Dendritic cell treated with granulocyte-macrophage colony-stimulating factor and Interleukin-4, amounts not matched to agents 40 ng/mL and 50 ng/mL, for 4 days (primary cell): ENCODE results near the gene CUBN.

Experiments used
- H3K27ac Mint-ChIP-seq: one replicate; pipeline ENCODE4 v1.8.0; 2022; ENCODE audit warnings: mild to moderate bottlenecking, mixed read lengths
- H3K27me3 Mint-ChIP-seq: one replicate; pipeline ENCODE4 v1.8.0; 2022; ENCODE audit warnings: mild to moderate bottlenecking, mixed read lengths
- H3K36me3 Mint-ChIP-seq: one replicate; pipeline ENCODE4 v1.8.0; 2022; ENCODE audit warnings: low read depth, mixed read lengths
- H3K4me1 Mint-ChIP-seq: one replicate; pipeline ENCODE4 v1.8.0; 2022; ENCODE audit warnings: low read depth, mixed read lengths
- H3K4me3 Mint-ChIP-seq: one replicate; pipeline ENCODE4 v1.8.0; 2022; ENCODE audit warnings: mild to moderate bottlenecking, moderate library complexity, mixed read lengths
- H3K9me3 Mint-ChIP-seq: one replicate; pipeline ENCODE4 v1.8.0; 2022; ENCODE audit warnings: mixed read lengths
- intact Hi-C: fragments of 100-400 bp; cut with micrococcal nuclease; formaldehyde crosslinking; loops from one replicate; pipeline ENCODE4 v1.15.0; 2022

The CUBN gene

DNA sequence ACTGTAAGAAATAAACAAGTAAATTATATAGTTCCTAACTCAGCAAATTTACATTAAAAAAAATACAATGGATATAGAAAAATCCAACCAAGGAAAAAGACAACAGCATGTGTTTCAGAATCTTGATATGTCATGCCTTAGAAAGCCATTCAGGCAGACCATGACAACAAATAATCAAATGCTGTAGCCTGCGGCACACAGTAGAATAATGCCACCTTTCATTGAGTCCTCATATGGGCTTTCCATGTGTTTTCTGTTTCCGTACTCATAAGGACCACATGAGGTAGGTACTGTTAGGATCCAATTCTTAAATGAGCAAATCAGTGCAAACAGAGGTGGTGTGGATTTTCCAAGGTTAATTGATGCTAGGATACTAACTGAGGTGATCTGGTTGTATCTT is 138.6 kb downstream of the CUBN start:
- Mint-ChIP-seq H3K36me3 (no peaks in the 10 kb centered on the region), H3K4me3 (no peak overlapping the region), H3K27ac (no peak overlapping the region), H3K9me3 (no peaks in the 10 kb centered on the region), H3K4me1 (peaks cover 4% of the 10 kb centered on the region), H3K27me3 (no peaks in the 10 kb centered on the region)
- intact Hi-C loops, result no loop called here

DNA sequence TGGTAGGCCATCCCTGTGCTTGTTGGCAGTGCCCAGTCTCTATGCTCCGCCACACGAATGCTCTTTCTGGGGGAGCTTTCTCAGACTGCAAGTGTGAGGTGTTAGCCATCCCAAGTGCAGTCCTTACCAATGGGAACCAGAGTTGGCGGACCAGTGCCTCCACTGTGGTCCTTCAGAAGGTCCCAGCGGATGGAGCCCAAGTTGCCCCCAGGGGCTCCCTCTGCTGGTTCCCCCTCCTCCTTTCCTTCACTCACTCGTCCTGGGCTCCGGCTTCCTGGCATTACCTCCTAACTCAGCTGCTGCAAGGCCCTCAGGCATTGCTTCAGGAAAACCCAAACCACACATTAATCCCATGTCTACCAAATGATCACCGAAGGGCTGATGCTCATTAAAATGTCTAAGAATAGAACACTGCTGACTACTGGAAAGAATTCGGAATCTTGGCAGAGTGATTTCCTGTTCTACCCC is 139.8 kb downstream of the CUBN start:
- H3K4me1 Mint-ChIP-seq, result no peaks in the 10 kb centered on the region
- H3K36me3 Mint-ChIP-seq, result no peaks in the 10 kb centered on the region
- intact Hi-C loops, result no loop called here
- no peak overlapping the region for H3K4me3 Mint-ChIP-seq
- no peaks in the 10 kb centered on the region for H3K9me3 Mint-ChIP-seq
- H3K27me3 Mint-ChIP-seq, result no peaks in the 10 kb centered on the region
- H3K27ac Mint-ChIP-seq, result no peak overlapping the region

DNA sequence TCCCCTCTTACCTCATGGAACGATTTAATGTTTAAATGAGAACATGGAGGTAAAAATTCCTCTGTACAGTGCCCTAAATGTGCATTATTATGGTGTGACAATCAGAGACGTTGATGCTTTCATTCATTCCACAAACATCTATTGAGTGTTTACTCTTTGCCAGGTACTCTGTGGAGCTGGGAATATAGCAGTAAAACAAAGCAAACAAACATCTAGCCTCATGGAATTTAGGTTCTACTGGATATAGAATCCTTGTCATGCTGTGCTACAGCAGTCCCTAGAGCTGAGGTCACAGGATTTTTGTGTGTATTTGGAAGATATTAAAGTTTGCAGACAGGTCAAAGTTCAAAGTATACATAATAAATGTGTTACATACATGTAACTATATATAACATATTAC is 140.7 kb downstream of the CUBN start:
- intact Hi-C loops, result no loop called here
- Mint-ChIP-seq H3K4me3 (no peak overlapping the region), H3K36me3 (no peaks in the 10 kb centered on the region), H3K27me3 (no peaks in the 10 kb centered on the region), H3K4me1 (no peaks in the 10 kb centered on the region), H3K27ac (no peak overlapping the region), H3K9me3 (no peaks in the 10 kb centered on the region)

DNA sequence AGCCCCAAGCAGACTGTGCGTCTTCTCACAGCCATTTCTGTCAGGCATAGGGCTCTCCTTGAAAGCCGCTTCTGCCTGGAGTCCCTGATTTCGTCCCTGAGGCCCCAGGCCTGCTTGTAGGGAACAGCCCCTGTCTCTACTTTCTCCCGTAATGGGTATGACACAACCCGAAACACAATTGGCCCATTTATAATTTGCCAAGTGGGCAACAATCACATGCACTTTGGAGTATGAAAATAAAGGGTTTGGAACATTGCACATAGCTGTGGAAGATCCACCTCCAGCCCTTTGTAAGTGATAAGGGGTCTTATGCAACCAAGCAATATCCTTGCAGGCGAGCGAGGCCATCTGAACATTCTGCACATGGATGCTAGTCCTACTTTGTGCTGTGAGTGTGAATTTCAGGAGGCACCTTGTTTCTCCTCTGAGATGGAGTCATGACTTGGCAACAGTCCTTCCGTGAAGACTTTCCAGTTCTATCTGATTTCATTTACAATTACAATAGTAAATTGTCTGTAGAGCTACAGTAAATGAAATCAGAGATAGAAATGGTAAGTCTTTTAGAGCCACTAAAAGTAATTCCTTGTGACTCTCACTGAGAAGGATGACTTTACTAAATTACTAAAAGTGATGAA is 141.5 kb downstream of the CUBN start:
- Mint-ChIP-seq H3K4me1 (no peaks in the 10 kb centered on the region), H3K36me3 (no peaks in the 10 kb centered on the region)
- intact Hi-C loops, result no loop called here

DNA sequence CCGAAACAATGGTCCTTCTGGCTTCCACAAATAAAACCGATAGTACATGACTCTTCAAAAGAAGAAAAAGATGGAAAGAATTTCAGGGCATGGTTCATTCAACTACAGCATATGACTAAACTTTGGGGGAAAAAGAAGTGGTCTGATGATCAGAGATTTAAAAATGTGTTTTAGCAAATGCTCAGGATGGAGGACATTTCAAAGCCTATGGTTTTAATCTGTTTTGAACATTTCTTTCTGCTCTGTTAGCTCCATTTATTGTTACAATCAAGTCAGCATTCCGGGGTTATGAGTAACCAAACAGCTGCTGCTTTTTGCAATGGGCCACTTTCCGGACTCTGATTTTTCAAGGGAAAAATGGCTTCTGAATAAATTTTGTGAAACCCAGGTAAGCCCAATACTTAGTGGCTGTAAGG is 142.4 kb downstream of the CUBN start:
- no peaks in the 10 kb centered on the region for H3K27me3 Mint-ChIP-seq
- no peak overlapping the region for H3K27ac Mint-ChIP-seq
- H3K36me3 Mint-ChIP-seq, result no peaks in the 10 kb centered on the region
- intact Hi-C loops, result no loop called here
- H3K9me3 Mint-ChIP-seq, result no peaks in the 10 kb centered on the region
- H3K4me3 Mint-ChIP-seq, result no peak overlapping the region
- no peaks in the 10 kb centered on the region for H3K4me1 Mint-ChIP-seq

More for the DNA sequence above, 141.5 kb downstream of the CUBN start:
- H3K9me3 Mint-ChIP-seq, result no peaks in the 10 kb centered on the region
- H3K27me3 Mint-ChIP-seq, result no peaks in the 10 kb centered on the region
- H3K27ac Mint-ChIP-seq, result no peak overlapping the region
- no peak overlapping the region for H3K4me3 Mint-ChIP-seq

DNA sequence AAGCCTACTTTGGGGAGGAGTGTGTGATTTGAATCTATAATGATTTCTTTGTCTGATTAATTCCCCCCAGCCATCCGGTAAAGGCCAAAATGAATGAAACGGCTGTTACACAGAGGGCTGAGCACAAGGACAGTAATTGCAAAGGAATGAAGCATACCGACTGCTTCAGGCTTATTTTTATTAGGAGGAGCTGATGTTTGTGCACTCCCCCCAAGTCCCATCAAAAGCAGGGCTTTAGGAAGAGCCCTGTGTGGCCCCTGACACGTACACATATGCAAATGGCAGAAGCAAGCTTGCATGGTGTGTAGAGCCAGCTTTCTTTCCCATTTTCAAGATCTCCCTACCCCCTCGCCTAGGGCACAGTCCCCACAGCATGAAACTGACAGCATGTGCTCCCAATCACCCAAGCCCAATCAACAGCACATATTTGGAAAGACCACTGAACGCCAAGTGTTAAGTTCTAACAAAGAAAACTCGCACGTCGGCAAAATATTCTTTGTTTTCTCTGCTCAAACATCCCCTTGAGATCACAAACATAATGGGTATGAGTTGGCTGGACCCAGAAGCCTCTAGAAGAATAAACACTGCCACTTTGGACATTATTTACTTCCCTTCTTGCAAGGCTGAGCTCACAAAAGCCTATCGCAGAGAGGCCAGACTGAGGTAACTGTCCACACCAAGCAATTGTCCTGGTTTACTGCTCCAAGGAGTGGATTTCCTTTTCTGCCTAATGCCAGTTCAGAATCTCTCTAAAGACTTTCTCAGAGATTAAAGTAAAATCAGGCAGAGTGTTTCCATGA is 143.0 kb downstream of the CUBN start:
- intact Hi-C loops, result no loop called here
- Mint-ChIP-seq H3K27me3 (no peaks in the 10 kb centered on the region), H3K9me3 (no peaks in the 10 kb centered on the region), H3K36me3 (no peaks in the 10 kb centered on the region), H3K4me3 (no peak overlapping the region), H3K4me1 (no peaks in the 10 kb centered on the region), H3K27ac (no peak overlapping the region)

DNA sequence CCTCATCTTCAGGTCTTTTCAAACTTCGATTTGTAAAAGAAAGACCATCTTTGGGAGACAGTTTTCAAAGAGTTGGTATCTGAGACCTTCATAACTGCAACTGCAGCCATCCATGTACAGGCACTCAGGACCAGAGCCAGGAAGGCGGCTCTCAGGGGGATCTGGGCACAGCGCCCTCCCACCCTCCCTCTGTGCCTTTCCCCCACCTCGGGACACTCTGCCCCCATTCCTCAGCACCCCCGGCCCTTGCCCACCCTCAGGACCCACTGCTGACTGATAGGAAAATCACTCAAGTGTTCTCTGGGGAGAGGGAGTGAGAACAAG is 143.6 kb downstream of the CUBN start:
- Mint-ChIP-seq H3K9me3 (no peaks in the 10 kb centered on the region), H3K36me3 (no peaks in the 10 kb centered on the region), H3K27me3 (no peaks in the 10 kb centered on the region), H3K4me1 (no peaks in the 10 kb centered on the region), H3K27ac (no peak overlapping the region), H3K4me3 (no peak overlapping the region)
- intact Hi-C loops, result no loop called here

DNA sequence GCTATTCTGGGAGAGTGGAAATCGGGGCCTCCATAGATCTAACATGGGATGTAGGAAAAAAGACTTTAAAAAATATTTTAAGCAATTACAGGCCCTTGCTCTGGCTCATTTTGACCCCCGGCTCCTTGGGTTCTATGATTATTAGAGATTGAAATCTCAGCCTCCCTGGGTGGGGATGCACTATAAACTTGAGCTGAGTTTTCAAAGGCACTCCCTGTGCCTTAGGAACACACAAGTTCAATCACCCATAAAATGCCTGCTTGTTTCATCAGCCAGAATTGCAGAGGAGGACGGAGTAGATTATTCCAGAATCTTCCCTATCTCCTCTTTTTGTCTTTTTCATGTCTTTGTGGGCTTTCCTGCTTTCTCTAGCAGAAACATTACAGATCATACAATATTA is 145.4 kb downstream of the CUBN start:
- no peaks in the 10 kb centered on the region for H3K4me1 Mint-ChIP-seq
- intact Hi-C loops, result no loop called here
- H3K27me3 Mint-ChIP-seq, result no peaks in the 10 kb centered on the region
- no peak overlapping the region for H3K4me3 Mint-ChIP-seq
- no peaks in the 10 kb centered on the region for H3K36me3 Mint-ChIP-seq
- H3K9me3 Mint-ChIP-seq, result no peaks in the 10 kb centered on the region
- no peak overlapping the region for H3K27ac Mint-ChIP-seq

DNA sequence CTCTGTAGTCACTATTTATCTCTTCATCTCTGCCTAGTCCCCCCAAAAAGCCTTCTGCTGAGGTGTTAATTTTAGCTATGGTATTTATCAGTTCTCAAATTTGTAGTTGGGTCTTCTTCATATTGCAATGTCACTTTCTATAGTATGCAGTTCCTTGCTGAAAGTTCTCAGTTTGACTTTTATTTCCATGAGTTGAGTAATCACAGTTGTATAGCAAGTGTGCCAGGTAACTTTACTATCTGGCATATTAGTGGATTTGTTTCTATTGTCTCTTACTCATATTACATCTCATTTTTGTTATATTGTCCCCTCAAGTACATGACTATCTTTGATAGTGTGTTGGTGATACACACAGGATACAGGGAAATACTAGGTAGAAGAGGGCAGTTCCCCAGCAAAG is 152.8 kb downstream of the CUBN start:
- H3K4me1 Mint-ChIP-seq, result no peaks in the 10 kb centered on the region

DNA sequence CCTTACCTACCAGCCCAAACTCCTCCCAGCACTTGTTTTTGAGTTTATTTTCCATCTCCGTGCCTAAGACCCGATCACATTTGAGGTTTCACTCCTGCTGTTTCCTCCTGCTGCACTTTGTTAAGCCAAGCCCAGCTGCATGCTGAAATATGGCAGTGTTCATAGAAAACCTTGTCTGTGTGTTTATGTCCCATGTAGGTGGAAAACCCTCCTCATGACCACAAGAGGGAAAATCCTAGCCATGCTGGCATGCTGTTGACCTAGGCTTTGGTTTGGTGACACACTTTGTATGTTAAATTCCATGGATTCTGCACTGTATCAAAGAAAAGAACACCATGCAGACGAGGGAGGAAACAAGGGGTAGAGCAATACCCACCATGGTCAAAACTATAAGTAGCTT is 154.4 kb downstream of the CUBN start:
- no peak overlapping the region for H3K4me3 Mint-ChIP-seq
- peaks cover 11% of the 10 kb centered on the region for H3K27me3 Mint-ChIP-seq
- no peak overlapping the region for H3K27ac Mint-ChIP-seq
- no peaks in the 10 kb centered on the region for H3K4me1 Mint-ChIP-seq
- H3K9me3 Mint-ChIP-seq, result no peaks in the 10 kb centered on the region
- no peaks in the 10 kb centered on the region for H3K36me3 Mint-ChIP-seq
- intact Hi-C loops, result no loop called here

More for the DNA sequence above, 152.8 kb downstream of the CUBN start:
- intact Hi-C loops, result no loop called here
- no peaks in the 10 kb centered on the region for H3K36me3 Mint-ChIP-seq
- no peak overlapping the region for H3K4me3 Mint-ChIP-seq
- H3K27ac Mint-ChIP-seq, result no peak overlapping the region
- H3K9me3 Mint-ChIP-seq, result no peaks in the 10 kb centered on the region
- H3K27me3 Mint-ChIP-seq, result peaks cover 8% of the 10 kb centered on the region

DNA sequence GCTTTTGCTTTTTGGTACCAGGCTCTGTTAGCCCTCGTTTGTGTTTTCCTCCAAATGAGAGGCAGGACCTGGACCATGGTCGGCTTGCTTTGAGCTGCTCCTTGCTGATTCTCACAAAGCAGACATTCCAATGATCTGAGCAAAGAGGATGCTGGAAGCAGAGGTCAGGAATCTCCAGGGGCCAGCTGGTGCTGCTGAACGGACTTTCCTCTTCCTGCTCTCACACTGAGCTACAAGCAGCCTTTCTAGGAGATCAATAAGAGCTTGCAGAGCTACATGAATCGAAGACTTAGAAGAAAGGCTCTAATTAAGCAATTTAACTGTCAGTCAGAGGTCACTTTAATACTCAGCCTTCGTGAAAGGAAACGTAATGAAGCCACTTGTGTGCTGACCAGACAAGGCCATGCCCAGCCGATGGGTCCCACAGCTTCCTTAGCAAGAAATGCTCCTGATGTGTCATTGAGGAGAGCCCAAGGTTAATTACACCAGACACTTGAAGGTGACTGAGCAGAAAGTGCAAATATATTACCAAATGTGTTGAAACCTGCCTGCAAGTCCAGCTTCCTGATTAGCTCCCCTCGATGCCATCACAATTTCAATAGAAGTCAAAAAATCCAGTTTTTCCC is 161.1 kb downstream of the CUBN start:
- H3K27ac Mint-ChIP-seq, result no peak overlapping the region
- peaks cover 25% of the 10 kb centered on the region for H3K4me1 Mint-ChIP-seq
- no peaks in the 10 kb centered on the region for H3K36me3 Mint-ChIP-seq
- H3K4me3 Mint-ChIP-seq, result no peak overlapping the region
- intact Hi-C loops, result no loop called here
- H3K27me3 Mint-ChIP-seq, result peaks cover 23% of the 10 kb centered on the region
- no peaks in the 10 kb centered on the region for H3K9me3 Mint-ChIP-seq

DNA sequence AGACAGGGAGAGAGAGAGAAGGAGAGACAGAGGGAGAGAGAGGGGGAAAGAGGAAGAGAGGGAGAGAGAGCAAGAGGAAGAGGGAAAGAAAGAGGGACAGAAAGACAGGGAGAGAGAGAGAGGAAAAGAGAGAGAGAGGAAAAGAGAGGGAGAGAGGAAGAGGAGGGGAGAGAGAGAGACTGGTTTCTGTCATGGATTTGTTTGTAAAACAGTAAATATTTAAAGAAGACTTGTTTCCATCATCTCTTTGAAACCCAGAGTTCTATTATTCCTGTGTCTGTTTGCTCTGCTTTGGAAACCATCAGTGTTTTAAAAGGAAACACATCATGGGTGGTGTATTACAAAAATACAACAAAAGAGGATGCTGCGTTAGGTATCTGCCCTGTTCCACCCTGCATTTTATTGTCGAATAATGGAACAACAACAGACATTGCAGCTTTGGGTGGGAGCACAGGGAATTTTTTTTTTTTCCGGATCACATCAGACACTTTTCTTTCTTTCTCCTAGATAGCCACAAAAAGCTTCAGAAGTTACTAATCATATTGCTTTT is 161.7 kb downstream of the CUBN start:
- H3K36me3 Mint-ChIP-seq, result no peaks in the 10 kb centered on the region
- intact Hi-C loops, result no loop called here
- H3K9me3 Mint-ChIP-seq, result no peaks in the 10 kb centered on the region
- H3K4me1 Mint-ChIP-seq, result peaks cover 25% of the 10 kb centered on the region
- H3K27ac Mint-ChIP-seq, result peak overlapping the region; percentile 68
- no peak overlapping the region for H3K4me3 Mint-ChIP-seq
- H3K27me3 Mint-ChIP-seq, result peaks cover 22% of the 10 kb centered on the region

DNA sequence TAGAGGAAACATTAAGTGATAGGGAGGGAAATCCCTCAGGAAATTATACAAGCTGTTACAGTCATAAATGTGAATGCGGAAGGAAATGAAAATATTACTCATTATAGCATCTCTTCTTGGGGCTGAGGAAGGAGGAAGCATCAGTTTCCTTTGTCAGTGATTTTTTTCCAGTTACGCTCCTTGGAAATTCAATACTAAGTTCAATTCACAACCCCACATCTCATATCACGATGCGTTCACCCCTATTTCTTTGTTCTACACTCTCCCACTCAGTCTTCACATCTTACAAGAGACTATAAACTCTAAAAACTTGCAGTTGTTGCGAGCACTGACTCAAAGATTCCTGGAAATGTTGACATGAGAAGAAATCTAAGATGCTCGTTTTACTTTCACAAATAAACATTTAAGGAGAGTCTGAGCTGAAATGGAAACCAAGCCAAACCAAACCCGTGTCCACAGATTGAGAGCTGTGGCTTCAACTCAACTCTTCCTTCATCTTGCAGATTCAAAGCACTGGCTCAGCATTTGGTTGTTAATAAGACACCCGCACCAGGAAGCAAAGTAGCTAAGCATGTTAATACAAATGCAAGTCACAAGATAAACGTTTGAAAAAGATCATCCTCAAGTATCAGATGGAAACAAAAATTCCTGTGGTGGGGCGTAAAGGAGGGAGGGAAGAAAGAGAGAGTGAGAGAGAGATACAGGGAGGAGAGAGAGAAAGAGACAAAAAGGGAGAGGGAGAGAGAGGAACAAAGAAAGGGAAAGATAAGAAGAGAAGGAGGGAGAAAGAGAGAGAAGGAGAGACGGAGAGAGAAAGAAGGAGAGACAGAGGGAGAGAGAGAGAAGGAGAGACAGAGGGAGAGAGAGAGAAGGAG is 162.4 kb downstream of the CUBN start:
- peak overlapping the region; percentile 68 for H3K27ac Mint-ChIP-seq
- no peaks in the 10 kb centered on the region for H3K36me3 Mint-ChIP-seq
- no peak overlapping the region for H3K4me3 Mint-ChIP-seq
- H3K27me3 Mint-ChIP-seq, result peaks cover 22% of the 10 kb centered on the region
- peaks cover 25% of the 10 kb centered on the region for H3K4me1 Mint-ChIP-seq
- intact Hi-C loops, result no loop called here
- no peaks in the 10 kb centered on the region for H3K9me3 Mint-ChIP-seq
